ENCODE data around the gene GPR65. TPM values are rescaled to one million over a fixed set of nuclear protein-coding genes. Genes with fewer than 3 reads are reported as not detected.
A peak's percentile ranks its signal among the peaks of the same experiment; 100 is the strongest.

GPR65 gene
- total RNA-seq, 2 donors from 2014 or later: 14.9 to 16.6 TPM

DNA sequence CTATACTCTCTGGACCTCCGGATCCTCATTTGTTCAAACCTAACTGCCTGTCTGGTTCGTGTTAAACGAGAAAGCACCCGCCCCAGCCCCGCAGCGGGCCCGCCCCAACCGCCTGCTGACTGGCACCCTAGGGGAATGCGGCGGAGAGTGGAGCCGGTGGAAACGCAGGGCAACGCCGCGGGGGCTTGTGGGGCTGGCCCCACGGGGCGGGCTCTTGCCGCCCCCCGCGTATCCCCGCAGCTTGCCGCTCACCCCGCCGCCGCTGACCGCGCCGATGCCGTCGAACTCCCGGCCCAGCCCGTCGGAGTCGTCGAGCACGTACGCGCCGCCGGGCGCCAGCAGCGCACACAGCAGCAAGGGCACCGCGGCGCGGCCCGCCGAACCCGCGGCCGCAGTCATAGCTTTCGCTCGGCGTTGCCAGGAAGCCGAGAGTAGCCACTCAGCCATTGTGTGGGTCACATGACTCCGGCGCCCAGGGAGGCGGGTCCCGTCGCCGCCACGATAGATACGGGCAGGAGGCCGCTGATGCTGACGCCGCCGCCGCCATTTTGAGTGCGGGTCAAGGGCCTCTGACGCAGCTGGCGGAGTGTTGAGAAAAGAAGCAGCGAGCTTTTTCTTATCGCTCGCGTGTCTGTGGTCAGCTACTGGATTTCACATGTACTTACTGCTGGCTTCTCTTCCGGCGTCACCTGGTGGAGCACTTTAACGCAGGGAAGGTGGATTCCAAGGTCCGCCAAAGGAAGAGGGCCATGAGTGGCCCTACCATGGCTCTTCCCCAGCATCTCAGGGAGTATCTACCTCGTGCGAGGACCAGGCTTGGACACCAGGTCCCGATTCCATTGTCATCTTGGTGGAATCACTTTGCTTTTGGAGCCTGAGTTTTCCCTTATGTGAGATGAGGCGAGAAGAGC, 12.0 kb upstream of the GPR65 start, which contains the start of gene GALC:
Gene GALC (minus strand): TSS at position 465 of the 911 bp plus-strand sequence. CDS start 18 bp downstream, at position 447.
- peak within 1 kb of the TSS; percentile 97 for H3K4me3 Mint-ChIP-seq
- H3K27ac Mint-ChIP-seq: peak within 1 kb of the TSS; percentile 98
- peaks cover 11% of the 10 kb centered on the region for H3K36me3 Mint-ChIP-seq (ENCODE audit: low read depth)
- ATAC-seq (peak; percentile 84), DNase-seq (peak; percentile 91 to 96 (median 92))
- no peaks in the 10 kb centered on the region for H3K27me3 Mint-ChIP-seq
- H3K4me1 Mint-ChIP-seq: peaks cover 64% of the 10 kb centered on the region
- no peaks in the 10 kb centered on the region for H3K9me3 ChIP-seq (ENCODE audit: control insufficient read depth, low read length, poor library complexity, severe bottlenecking)

- H3K27ac Mint-ChIP-seq: peak overlapping the region; percentile 98
- H3K4me3 Mint-ChIP-seq: peak overlapping the region; percentile 97
- peak in 1 of 3 donors; percentile 19 for DNase-seq
- H3K36me3 Mint-ChIP-seq (ENCODE audit: low read depth): peaks cover 8% of the 10 kb centered on the region
- peaks cover 53% of the 10 kb centered on the region for H3K4me1 Mint-ChIP-seq
- ATAC-seq: peak; percentile 52
- H3K27me3 Mint-ChIP-seq: no peaks in the 10 kb centered on the region
- H3K9me3 ChIP-seq (ENCODE audit: control insufficient read depth, low read length, poor library complexity, severe bottlenecking): no peaks in the 10 kb centered on the region
These were observed 10.0 kb upstream of the GPR65 start for GRCh38 chr14:87994974-87995373.

DNA sequence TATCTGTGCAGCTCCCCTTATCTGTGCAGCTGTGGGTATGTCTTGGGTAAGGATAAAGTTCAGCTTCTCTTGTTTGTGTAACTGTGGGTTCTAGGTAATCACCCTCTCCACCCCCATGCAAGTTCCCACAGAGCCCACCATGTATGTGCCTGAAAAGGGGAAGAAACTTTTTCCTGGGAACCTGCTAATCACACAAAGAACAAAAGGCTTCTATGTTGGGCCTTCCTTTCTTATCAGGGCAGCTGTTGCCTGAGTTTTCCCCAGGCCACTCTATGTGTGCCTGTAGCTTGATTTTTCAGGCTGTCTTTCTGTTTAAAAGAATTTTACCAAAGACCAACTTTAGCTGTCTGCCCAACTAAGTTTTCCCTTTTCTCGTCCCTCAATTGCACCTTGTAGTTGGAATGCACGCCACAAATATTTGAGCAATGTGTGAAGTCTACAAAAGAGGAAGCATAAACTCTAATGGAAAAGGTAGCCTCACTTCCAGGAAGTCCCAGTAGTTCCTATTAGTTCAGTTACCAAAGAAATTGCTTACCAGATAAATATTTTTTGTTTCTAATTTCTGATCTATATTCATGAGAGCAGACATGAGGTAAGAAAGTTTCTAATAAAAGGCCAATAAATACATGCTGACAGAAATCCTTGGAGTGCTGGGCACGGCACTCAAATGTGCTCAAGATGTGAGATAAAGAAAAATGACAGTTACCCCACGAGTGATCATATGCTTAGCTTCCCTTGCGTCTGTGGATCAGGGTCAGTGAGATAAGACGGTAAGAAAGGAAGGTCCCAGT, 9.2 kb upstream of the GPR65 start:
- DNase-seq (no peak), ATAC-seq (no peak)
- H3K9me3 ChIP-seq (ENCODE audit: control insufficient read depth, low read length, poor library complexity, severe bottlenecking): no peaks in the 10 kb centered on the region
- Mint-ChIP-seq H3K4me1 (peaks cover 50% of the 10 kb centered on the region), H3K4me3 (peak overlapping the region; percentile 97), H3K36me3 (ENCODE audit: low read depth) (peaks cover 8% of the 10 kb centered on the region), H3K27ac (peak overlapping the region; percentile 98), H3K27me3 (no peaks in the 10 kb centered on the region)

- no peak for DNase-seq
- no peaks in the 10 kb centered on the region for H3K9me3 ChIP-seq (ENCODE audit: control insufficient read depth, low read length, poor library complexity, severe bottlenecking)
- Mint-ChIP-seq H3K4me1 (peaks cover 47% of the 10 kb centered on the region), H3K4me3 (peak overlapping the region; percentile 50), H3K27me3 (no peaks in the 10 kb centered on the region), H3K27ac (peak overlapping the region; percentile 98), H3K36me3 (ENCODE audit: low read depth) (peaks cover 6% of the 10 kb centered on the region)
- no peak for ATAC-seq
These were observed 8.7 kb upstream of the GPR65 start for GRCh38 chr14:87996291-87996592.

DNA sequence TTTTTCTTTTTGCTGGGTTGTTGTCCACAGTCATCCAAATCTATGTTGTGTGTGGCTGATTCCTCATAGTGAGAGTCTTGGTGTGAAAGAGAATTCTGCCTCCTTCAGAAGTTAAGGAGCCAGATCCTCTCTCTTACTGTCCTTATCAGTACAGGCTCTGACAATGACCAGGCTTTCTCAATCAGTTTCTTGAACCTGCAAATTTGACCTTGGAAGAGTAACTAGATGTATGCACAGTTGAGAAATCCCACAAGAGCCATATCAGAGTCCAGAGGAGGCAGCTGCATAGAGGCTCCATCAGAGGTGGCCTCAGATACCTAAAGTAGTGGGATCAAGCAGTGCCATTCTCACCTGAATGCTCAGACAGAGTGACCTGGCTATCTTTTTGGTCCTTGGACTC, 6.5 kb upstream of the GPR65 start:
- Mint-ChIP-seq H3K36me3 (ENCODE audit: low read depth) (peaks cover 3% of the 10 kb centered on the region), H3K4me3 (no peak overlapping the region), H3K4me1 (peaks cover 38% of the 10 kb centered on the region), H3K27ac (no peak overlapping the region), H3K27me3 (no peaks in the 10 kb centered on the region)
- no peak for DNase-seq
- ATAC-seq: no peak
- H3K9me3 ChIP-seq (ENCODE audit: control insufficient read depth, low read length, poor library complexity, severe bottlenecking): no peaks in the 10 kb centered on the region

DNA sequence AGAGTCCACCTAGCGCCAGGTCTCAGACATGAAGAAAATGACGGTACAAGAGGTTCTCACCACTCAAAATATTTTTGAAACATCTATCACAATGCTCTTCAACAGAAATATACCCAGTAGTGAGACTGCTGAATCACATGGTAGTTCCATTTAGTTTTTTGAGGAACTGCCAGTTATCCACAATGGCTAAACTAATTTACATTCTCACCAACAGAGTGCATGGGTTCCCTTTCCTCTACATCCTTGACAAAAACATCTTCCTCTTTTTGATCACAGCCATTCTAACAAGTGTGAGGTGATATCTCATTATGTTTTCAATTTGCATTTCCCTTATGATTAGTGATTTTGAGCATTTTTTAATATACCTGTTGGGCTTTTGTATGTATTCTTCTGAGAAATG, 5.7 kb upstream of the GPR65 start:
- DNase-seq (no peak), ATAC-seq (no peak)
- Mint-ChIP-seq H3K27me3 (no peaks in the 10 kb centered on the region), H3K36me3 (ENCODE audit: low read depth) (peaks cover 3% of the 10 kb centered on the region), H3K4me3 (no peak overlapping the region), H3K27ac (peak overlapping the region; percentile 51), H3K4me1 (peaks cover 31% of the 10 kb centered on the region)
- H3K9me3 ChIP-seq (ENCODE audit: control insufficient read depth, low read length, poor library complexity, severe bottlenecking): no peaks in the 10 kb centered on the region

DNA sequence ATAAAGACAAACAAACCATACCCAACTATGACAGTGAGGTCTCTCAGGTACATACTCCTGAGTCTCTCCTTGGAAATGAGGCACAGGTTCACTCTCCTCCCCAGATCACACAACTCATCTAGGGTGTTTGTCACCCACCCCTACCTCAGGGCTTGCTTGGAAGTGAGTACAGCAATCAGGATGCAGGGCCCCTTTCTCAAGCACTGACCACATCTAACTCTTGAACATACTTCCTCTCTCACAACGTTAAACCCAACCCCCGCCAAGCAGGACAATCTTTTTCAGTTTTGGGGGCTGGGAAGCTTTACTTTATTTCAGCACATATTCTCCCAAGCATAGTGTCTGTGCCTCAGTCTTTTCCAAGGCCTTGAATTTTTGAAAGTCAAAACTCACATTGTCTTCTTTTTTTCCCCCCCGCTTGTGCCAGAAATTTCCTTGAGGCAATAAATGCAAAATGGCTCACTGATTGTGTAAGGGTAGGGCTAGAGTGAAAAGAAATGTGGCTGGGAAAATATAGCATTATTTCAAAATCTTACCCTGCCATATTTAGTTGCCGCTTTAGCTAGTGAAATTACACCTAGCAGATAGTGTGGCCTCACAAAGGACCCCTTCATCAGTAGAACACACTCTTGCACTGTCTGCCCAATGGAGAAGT, 2.4 kb upstream of the GPR65 start:
- Mint-ChIP-seq H3K27me3 (no peaks in the 10 kb centered on the region), H3K4me3 (no peak overlapping the region), H3K4me1 (peaks cover 27% of the 10 kb centered on the region), H3K36me3 (ENCODE audit: low read depth) (peaks cover 4% of the 10 kb centered on the region), H3K27ac (peak overlapping the region; percentile 5)
- ATAC-seq (no peak), DNase-seq (no peak)
- H3K9me3 ChIP-seq (ENCODE audit: control insufficient read depth, low read length, poor library complexity, severe bottlenecking): no peaks in the 10 kb centered on the region

DNA sequence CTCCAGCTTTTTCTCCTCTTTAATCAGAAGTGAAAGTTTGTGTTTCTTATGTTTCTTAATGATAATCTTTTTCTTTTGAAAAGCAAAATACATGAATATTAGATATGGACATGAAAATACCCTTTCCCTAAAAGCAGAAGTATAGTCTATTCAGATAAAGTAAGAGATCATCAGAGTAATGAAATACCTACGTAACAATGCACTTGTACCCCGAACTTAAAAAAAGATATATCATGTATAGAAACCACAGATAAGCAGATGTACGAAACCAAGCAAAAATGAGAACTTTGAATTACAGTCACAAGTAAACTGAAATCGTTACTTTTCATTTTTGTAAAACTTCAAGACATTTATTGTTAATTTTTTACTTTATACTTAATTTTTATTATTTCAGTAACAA, 1.5 kb upstream of the GPR65 start:
- ATAC-seq (no peak), DNase-seq (no peak)
- H3K27ac Mint-ChIP-seq: peak overlapping the region; percentile 98
- peaks cover 35% of the 10 kb centered on the region for H3K4me1 Mint-ChIP-seq
- H3K36me3 Mint-ChIP-seq (ENCODE audit: low read depth): peaks cover 9% of the 10 kb centered on the region
- H3K9me3 ChIP-seq (ENCODE audit: control insufficient read depth, low read length, poor library complexity, severe bottlenecking): no peaks in the 10 kb centered on the region
- H3K27me3 Mint-ChIP-seq: no peaks in the 10 kb centered on the region
- peak overlapping the region; percentile 57 for H3K4me3 Mint-ChIP-seq

GRCh38 chr14:88004506-88005036, 364 bp upstream of the GPR65 start:
- ATAC-seq (no peak), DNase-seq (no peak)
- Mint-ChIP-seq H3K27me3 (no peaks in the 10 kb centered on the region), H3K36me3 (ENCODE audit: low read depth) (peaks cover 9% of the 10 kb centered on the region), H3K27ac (peak overlapping the region; percentile 98), H3K4me3 (peak overlapping the region; percentile 92), H3K4me1 (peaks cover 44% of the 10 kb centered on the region)
- no peaks in the 10 kb centered on the region for H3K9me3 ChIP-seq (ENCODE audit: control insufficient read depth, low read length, poor library complexity, severe bottlenecking)

- DNase-seq: peak; percentile 20 to 55 (median 41)
- peaks cover 9% of the 10 kb centered on the region for H3K36me3 Mint-ChIP-seq (ENCODE audit: low read depth)
These were observed 1.3 kb downstream of the GPR65 start for GRCh38 chr14:88005978-88006851.

DNA sequence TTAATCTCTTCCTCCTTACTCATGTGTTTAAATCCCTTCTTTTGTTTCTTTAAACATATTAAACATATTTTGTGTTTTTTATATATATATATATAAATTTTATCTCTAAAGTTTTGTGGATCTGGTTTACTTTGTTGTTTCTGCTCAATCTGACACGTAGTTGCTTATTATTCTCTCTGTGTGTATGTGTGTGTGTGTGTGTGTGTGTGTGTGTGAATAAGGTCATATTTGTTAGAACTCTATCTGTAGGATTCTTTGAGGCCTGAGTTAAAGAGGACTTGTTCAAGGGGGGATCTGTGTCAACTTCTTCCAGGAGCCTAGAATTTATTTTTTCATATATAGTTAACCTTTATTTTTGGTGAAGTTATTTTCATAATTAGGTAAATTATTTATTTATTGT, 2.7 kb downstream of the GPR65 start:
- peaks cover 59% of the 10 kb centered on the region for H3K4me1 Mint-ChIP-seq
- peak overlapping the region; percentile 92 for H3K4me3 Mint-ChIP-seq
- DNase-seq (no peak), ATAC-seq (no peak)
- H3K36me3 Mint-ChIP-seq (ENCODE audit: low read depth): peaks cover 9% of the 10 kb centered on the region
- no peaks in the 10 kb centered on the region for H3K9me3 ChIP-seq (ENCODE audit: control insufficient read depth, low read length, poor library complexity, severe bottlenecking)
- no peaks in the 10 kb centered on the region for H3K27me3 Mint-ChIP-seq
- peak overlapping the region; percentile 98 for H3K27ac Mint-ChIP-seq

More at GRCh38 chr14:88005978-88006851, 1.3 kb downstream of the GPR65 start:
- peaks cover 53% of the 10 kb centered on the region for H3K4me1 Mint-ChIP-seq
- H3K9me3 ChIP-seq (ENCODE audit: control insufficient read depth, low read length, poor library complexity, severe bottlenecking): no peaks in the 10 kb centered on the region
- H3K4me3 Mint-ChIP-seq: peak overlapping the region; percentile 92
- ATAC-seq: peak; percentile 94
- peak overlapping the region; percentile 98 for H3K27ac Mint-ChIP-seq
- H3K27me3 Mint-ChIP-seq: no peaks in the 10 kb centered on the region

DNA sequence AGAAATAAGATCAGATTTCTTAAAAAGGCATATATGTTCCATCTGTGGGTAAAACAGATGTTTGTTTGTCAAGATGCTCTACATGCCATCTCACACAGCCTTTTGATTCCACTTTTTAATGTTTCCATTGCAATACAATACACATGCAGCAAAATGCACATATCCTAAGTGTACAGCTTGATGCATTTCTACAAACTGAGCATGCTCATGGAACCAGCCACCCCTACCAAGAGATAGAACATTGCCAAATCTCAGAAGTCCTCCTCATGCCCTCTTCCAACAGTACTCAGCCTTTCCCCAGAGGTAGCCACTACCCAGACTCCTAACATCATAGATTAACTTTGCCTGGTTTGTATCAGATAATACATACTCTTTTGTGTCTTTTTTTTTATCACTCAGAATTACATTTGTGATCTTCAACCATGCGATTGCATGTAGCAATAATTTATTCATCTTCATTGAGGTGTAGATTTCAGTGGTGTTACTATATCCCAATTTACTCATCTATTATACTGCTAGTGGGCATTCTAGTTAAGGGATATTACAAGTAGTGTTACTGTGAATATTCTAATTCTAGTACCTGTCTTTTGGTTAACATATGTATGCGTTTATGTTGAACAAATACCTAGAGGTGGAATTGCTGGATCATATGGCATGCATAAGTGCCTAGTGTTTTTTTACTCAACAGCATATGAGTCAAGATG, 3.3 kb downstream of the GPR65 start:
- DNase-seq (no peak), ATAC-seq (no peak)
- H3K27me3 Mint-ChIP-seq: no peaks in the 10 kb centered on the region
- H3K36me3 Mint-ChIP-seq (ENCODE audit: low read depth): peaks cover 9% of the 10 kb centered on the region
- peak overlapping the region; percentile 98 for H3K27ac Mint-ChIP-seq
- H3K4me1 Mint-ChIP-seq: peaks cover 56% of the 10 kb centered on the region
- H3K4me3 Mint-ChIP-seq: peak overlapping the region; percentile 92
- no peaks in the 10 kb centered on the region for H3K9me3 ChIP-seq (ENCODE audit: control insufficient read depth, low read length, poor library complexity, severe bottlenecking)
